Lower lobe of right lung (tissue), 2 donors: ENCODE measurements around the gene PTCRA. TPM values are rescaled to one million over a fixed set of nuclear protein-coding genes. Genes with fewer than 3 reads are reported as not detected.

Experiments
- ATAC-seq, 2 donors: fragments of 200-7000 bp; cut with Tn5 transposase; one replicate each; pipeline ENCODE4 v1.9.1; 2020 to 2022; ENCODE audit warnings: mild to moderate bottlenecking in 2 of 2, moderate library complexity in 2 of 2
- DNase-seq: peaks from one replicate; pipeline ENCODE4 v3.0.0-alpha.2; 2020
- H3K27ac ChIP-seq: fragments of 200-600 bp; one replicate; pipeline ENCODE4 v1.8.0; 2022
- H3K27me3 ChIP-seq: fragments of 200-600 bp; one replicate; pipeline ENCODE4 v1.8.0; 2022; ENCODE audit warnings: low read depth
- H3K36me3 ChIP-seq: fragments of 200-600 bp; one replicate; pipeline ENCODE4 v1.8.0; 2022; ENCODE audit warnings: mild to moderate bottlenecking
- H3K4me1 ChIP-seq: fragments of 200-600 bp; one replicate; pipeline ENCODE4 v1.8.0; 2022
- H3K4me3 ChIP-seq: fragments of 200-600 bp; one replicate; pipeline ENCODE4 v1.8.0; 2022; ENCODE audit warnings: mild to moderate bottlenecking
- H3K9me3 ChIP-seq: fragments of 200-600 bp; one replicate; pipeline ENCODE4 v1.8.0; 2022
- CTCF ChIP-seq: fragments of 200-600 bp; IDR thresholded peaks from one replicate; pipeline ENCODE4 v1.8.0; 2022; ENCODE audit warnings: antibody characterized with exemption, mild to moderate bottlenecking
- intact Hi-C: fragments of 100-400 bp; cut with DNase I; formaldehyde crosslinking; loops from one replicate; pipeline ENCODE4 v1.11.0; 2022
- total RNA-seq: library from RNA; stranded (reverse); fragmentation: NEBNext Ultra II Directional; extraction: Animal tissue kit (Norgen Biotek cat#: 25700); gene quantifications from one replicate; pipeline ENCODE4 v1.2.1, GENCODE V29; 2021
- donor health status: DM: no; HTN: yes; CAD: no; lungs with severe emphysema.

Gene PTCRA
- total RNA-seq, 1 donor from 2014 or later = 9.8 TPM

DNA sequence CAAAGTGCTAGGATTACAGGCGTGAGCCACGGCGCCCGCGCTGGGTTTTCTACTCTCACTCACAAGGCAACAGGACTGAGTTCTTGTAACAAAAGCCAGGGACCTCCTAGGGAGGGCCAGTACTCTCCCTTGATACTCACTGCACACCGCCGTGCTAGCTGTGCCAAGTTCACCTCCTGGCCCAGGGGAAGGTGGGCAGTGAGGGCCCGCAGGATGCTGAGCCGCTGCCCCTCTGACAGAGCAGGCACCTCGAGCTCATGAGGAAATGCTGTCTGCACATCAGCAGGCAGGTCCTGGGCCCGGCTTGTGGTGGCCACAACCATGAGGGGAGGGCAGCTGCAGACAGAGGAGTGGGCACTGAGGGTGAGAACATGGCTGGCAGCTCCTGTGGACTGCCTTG is 51.4 kb downstream of the PTCRA start:
- ATAC-seq = no peak

GRCh38 chr6:42968126-42968701 is 52.4 kb downstream of the PTCRA start:
- no peak for ATAC-seq
- no peaks in the 10 kb centered on the region for H3K9me3 ChIP-seq
- intact Hi-C loops = no loop called here

More for the DNA sequence above, 51.4 kb downstream of the PTCRA start:
- Histone ChIP-seq H3K27ac (no peak overlapping the region), H3K4me1 (no peaks in the 10 kb centered on the region), H3K4me3 (no peak overlapping the region), H3K36me3 (peaks cover 68% of the 10 kb centered on the region), H3K9me3 (no peaks in the 10 kb centered on the region), H3K27me3 (no peaks in the 10 kb centered on the region)
- no peak for TF ChIP-seq CTCF
- DNase-seq = no peak
- intact Hi-C loops = no loop called here

GRCh38 chr6:42968783-42969182 is 52.9 kb downstream of the PTCRA start:
- no peak for ATAC-seq
- no peak for TF ChIP-seq CTCF
- H3K36me3 ChIP-seq = peaks cover 65% of the 10 kb centered on the region
- no peaks in the 10 kb centered on the region for H3K9me3 ChIP-seq
- no peak overlapping the region for H3K4me3 ChIP-seq
- H3K27me3 ChIP-seq = no peaks in the 10 kb centered on the region
- intact Hi-C loops = no loop called here
- no peaks in the 10 kb centered on the region for H3K4me1 ChIP-seq
- no peak for DNase-seq
- H3K27ac ChIP-seq = no peak overlapping the region

More at GRCh38 chr6:42968126-42968701, 52.4 kb downstream of the PTCRA start:
- H3K4me1 ChIP-seq = no peaks in the 10 kb centered on the region
- no peaks in the 10 kb centered on the region for H3K27me3 ChIP-seq
- no peak overlapping the region for H3K27ac ChIP-seq
- no peak for TF ChIP-seq CTCF
- peaks cover 66% of the 10 kb centered on the region for H3K36me3 ChIP-seq
- H3K4me3 ChIP-seq = no peak overlapping the region
- DNase-seq = no peak

DNA sequence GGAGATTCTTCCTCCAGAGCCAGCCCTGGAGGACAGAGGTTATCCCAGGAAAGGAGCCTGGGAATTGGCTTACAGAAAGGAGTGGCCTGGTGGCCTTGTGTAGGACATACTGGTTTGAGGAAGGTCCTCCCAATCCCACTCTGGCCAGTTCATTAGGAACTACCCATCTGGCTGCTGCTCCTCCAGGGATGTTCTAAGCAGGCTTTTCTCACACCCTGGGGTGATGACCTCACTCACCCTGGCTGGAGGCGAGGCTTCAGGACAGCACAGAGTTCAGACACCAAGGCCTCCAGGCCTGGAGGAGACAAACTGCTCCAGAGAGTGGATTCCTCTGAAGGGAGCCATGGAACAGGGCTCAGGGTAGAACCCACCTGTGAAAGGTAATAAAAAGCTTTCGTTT is 53.6 kb downstream of the PTCRA start:
- DNase-seq = no peak
- Histone ChIP-seq H3K27ac (no peak overlapping the region), H3K27me3 (no peaks in the 10 kb centered on the region), H3K4me1 (no peaks in the 10 kb centered on the region), H3K36me3 (peaks cover 60% of the 10 kb centered on the region), H3K9me3 (no peaks in the 10 kb centered on the region), H3K4me3 (no peak overlapping the region)
- intact Hi-C loops = no loop called here
- ATAC-seq = no peak
- no peak for TF ChIP-seq CTCF

DNA sequence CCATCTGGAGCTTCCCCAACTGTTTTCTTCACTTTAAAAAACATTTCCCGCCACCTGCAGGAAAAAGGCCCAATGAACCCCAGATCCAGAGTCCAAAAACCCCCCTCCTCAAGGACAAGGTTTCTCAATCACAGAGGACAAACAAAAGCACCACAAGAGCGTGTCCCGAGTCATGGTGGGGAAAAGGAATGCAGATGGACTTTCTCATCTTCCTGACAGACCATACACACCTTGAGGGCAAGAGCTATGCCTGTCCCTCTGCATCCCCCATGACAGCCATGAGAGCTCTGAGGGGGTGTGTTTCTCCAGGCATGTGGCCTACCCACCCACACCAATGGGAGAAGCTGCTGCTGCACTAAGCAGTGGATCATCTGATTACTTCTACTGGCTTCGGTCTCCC is 54.1 kb downstream of the PTCRA start:
- DNase-seq (no peak), ATAC-seq (no peak)
- Histone ChIP-seq H3K4me3 (no peak overlapping the region), H3K27me3 (no peaks in the 10 kb centered on the region), H3K36me3 (peaks cover 55% of the 10 kb centered on the region), H3K9me3 (no peaks in the 10 kb centered on the region), H3K27ac (no peak overlapping the region), H3K4me1 (no peaks in the 10 kb centered on the region)
- no peak for TF ChIP-seq CTCF
- intact Hi-C loops = no loop called here
